Left forelimb (tissue), 1 donor: Measurements from ENCODE around the gene USH2A.
"Not testable (repeated sequence)": the region's sequence is repeated elsewhere in the genome, so short reads cannot be mapped to it uniquely, and the experiment has no call there.

ENCODE experiments used
- DNase-seq: peaks from one replicate; pipeline ENCODE4 v3.0.0-alpha.2; 2018; ENCODE audit warnings: low spot score

The USH2A gene

GRCh38 chr1:216193839-216194443 lies 229.3 kb downstream of the USH2A start:
- no peak for DNase-seq

GRCh38 chr1:216190438-216190837 lies 232.8 kb downstream of the USH2A start:
- no peak for DNase-seq

- DNase-seq: no peak
These were observed 236.4 kb downstream of the USH2A start for GRCh38 chr1:216186816-216187215.

- DNase-seq: no peak
These were observed 237.1 kb downstream of the USH2A start for GRCh38 chr1:216186141-216186540.

- DNase-seq: no peak
These were observed 239.0 kb downstream of the USH2A start for GRCh38 chr1:216184126-216184680.

GRCh38 chr1:216183454-216183853 lies 239.8 kb downstream of the USH2A start:
- DNase-seq: no peak

GRCh38 chr1:216183007-216183406 lies 240.2 kb downstream of the USH2A start:
- no peak for DNase-seq

GRCh38 chr1:216181590-216181989 lies 241.7 kb downstream of the USH2A start:
- DNase-seq: no peak

GRCh38 chr1:216178281-216178680 lies 245.0 kb downstream of the USH2A start:
- DNase-seq: no peak

- DNase-seq: no peak
These were observed 246.3 kb downstream of the USH2A start for GRCh38 chr1:216176970-216177369.

GRCh38 chr1:216175714-216176113 lies 247.5 kb downstream of the USH2A start:
- no peak for DNase-seq

- peak; percentile 63 for DNase-seq
These were observed 249.8 kb downstream of the USH2A start for GRCh38 chr1:216173376-216173995.

GRCh38 chr1:216169351-216169750 lies 253.9 kb downstream of the USH2A start:
- no peak for DNase-seq

GRCh38 chr1:216168546-216168945 lies 254.7 kb downstream of the USH2A start:
- DNase-seq: no peak

- DNase-seq: no peak
These were observed 269.2 kb downstream of the USH2A start for GRCh38 chr1:216154063-216154462.

- no peak for DNase-seq
These were observed 270.1 kb downstream of the USH2A start for GRCh38 chr1:216153130-216153529.

GRCh38 chr1:216145451-216146018 lies 277.7 kb downstream of the USH2A start:
- DNase-seq: not testable (repeated sequence)

- DNase-seq: no peak
These were observed 278.4 kb downstream of the USH2A start for GRCh38 chr1:216144661-216145450.

GRCh38 chr1:216142921-216143320 lies 280.3 kb downstream of the USH2A start:
- no peak for DNase-seq

GRCh38 chr1:216140730-216141524 lies 282.3 kb downstream of the USH2A start:
- no peak for DNase-seq

GRCh38 chr1:216124192-216124781 lies 299.0 kb downstream of the USH2A start:
- DNase-seq: no peak
